SK-N-SH treated with all-trans-retinoic acid at 6 μM for 48 hours (cell line): ENCODE results near the gene TYK2.

Source experiments
- BACH2 ChIP-seq: fragments of 250-450 bp; sonication (Bioruptor Pico); IDR thresholded peaks from 2 replicates; pipeline ENCODE4 v1.9.0; 2021; ENCODE audit warnings: mild to moderate bottlenecking, borderline replicate concordance
- ESRRG ChIP-seq: fragments of 250-450 bp; sonication (Bioruptor Pico); IDR thresholded peaks from 2 replicates; pipeline ENCODE4 v1.6.1; 2021; ENCODE audit warnings: mild to moderate bottlenecking
- GLIS3 ChIP-seq: fragments of 250-450 bp; sonication (Bioruptor Pico); IDR thresholded peaks from 2 replicates; pipeline ENCODE4 v1.5.0; 2020; ENCODE audit warnings: mild to moderate bottlenecking, moderate library complexity
- ISL1 ChIP-seq: fragments of 250-450 bp; sonication (Bioruptor Pico); IDR thresholded peaks from 2 replicates; pipeline ENCODE4 v2.1.2; 2022; ENCODE audit warnings: mild to moderate bottlenecking, moderate library complexity
- OSR1 ChIP-seq: fragments of 250-450 bp; sonication (Bioruptor Pico); IDR thresholded peaks from 2 replicates; pipeline ENCODE4 v1.8.0; 2022; ENCODE audit warnings: moderate library complexity, mild to moderate bottlenecking, inconsistent platforms
- TOX ChIP-seq: fragments of 250-450 bp; sonication (Bioruptor Pico); IDR thresholded peaks from 2 replicates; pipeline ENCODE4 v1.8.0; 2021; ENCODE audit warnings: mild to moderate bottlenecking, moderate library complexity, borderline replicate concordance
- ZFP3 ChIP-seq: fragments of 250-450 bp; sonication (Bioruptor Pico); IDR thresholded peaks from 2 replicates; pipeline ENCODE4 v1.5.0; 2020; ENCODE audit warnings: mild to moderate bottlenecking, moderate library complexity
- ZNF8 ChIP-seq: fragments of 450-650 bp; formaldehyde crosslinking; IDR thresholded peaks from 2 replicates; pipeline ENCODE4 v1.5.0; 2020; ENCODE audit warnings: mild to moderate bottlenecking, moderate library complexity
- TF ChIP-seq, protein P1 (sequence below): fragments of 250-450 bp; sonication (Bioruptor Pico); IDR thresholded peaks from 2 replicates; pipeline ENCODE4 v1.5.0; 2020; ENCODE audit warnings: mild to moderate bottlenecking, moderate library complexity
- TF ChIP-seq, protein P2 (sequence below): fragments of 250-450 bp; sonication (Bioruptor Pico); IDR thresholded peaks from 2 replicates; pipeline ENCODE4 v1.5.1; 2020; ENCODE audit warnings: low read depth, mild to moderate bottlenecking, moderate library complexity

DNA sequence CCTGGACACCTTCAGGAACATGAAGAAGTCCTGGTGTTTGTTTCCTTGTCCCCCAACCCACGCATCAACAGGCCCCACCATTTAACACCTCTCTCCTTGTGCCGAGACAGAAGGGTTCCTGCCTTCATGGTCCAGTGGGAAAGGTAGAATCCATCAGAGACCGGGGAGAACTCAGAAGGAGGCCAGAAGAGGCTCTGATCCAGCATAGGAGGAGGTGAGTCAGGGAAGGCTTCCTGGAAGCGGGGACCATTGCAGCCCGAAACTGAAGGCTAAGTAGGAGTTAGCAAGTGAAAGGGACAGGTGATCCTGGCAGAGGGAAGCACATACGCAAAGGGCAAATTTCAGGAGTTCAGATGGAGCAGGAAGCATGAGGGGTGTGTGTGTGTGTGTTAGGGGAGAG, 41.4 kb downstream of the TYK2 start:
- no peak for TF ChIP-seq ZFP3 (CRISPR knock-in tag)
- TF ChIP-seq, protein P1, sequence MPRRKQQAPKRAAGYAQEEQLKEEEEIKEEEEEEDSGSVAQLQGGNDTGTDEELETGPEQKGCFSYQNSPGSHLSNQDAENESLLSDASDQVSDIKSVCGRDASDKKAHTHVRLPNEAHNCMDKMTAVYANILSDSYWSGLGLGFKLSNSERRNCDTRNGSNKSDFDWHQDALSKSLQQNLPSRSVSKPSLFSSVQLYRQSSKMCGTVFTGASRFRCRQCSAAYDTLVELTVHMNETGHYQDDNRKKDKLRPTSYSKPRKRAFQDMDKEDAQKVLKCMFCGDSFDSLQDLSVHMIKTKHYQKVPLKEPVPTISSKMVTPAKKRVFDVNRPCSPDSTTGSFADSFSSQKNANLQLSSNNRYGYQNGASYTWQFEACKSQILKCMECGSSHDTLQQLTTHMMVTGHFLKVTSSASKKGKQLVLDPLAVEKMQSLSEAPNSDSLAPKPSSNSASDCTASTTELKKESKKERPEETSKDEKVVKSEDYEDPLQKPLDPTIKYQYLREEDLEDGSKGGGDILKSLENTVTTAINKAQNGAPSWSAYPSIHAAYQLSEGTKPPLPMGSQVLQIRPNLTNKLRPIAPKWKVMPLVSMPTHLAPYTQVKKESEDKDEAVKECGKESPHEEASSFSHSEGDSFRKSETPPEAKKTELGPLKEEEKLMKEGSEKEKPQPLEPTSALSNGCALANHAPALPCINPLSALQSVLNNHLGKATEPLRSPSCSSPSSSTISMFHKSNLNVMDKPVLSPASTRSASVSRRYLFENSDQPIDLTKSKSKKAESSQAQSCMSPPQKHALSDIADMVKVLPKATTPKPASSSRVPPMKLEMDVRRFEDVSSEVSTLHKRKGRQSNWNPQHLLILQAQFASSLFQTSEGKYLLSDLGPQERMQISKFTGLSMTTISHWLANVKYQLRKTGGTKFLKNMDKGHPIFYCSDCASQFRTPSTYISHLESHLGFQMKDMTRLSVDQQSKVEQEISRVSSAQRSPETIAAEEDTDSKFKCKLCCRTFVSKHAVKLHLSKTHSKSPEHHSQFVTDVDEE: no peak
- no peak for TF ChIP-seq BACH2 (CRISPR knock-in tag)
- TF ChIP-seq TOX (CRISPR knock-in tag): no peak
- TF ChIP-seq ZNF8 (CRISPR knock-in tag): no peak
- TF ChIP-seq, protein P2, sequence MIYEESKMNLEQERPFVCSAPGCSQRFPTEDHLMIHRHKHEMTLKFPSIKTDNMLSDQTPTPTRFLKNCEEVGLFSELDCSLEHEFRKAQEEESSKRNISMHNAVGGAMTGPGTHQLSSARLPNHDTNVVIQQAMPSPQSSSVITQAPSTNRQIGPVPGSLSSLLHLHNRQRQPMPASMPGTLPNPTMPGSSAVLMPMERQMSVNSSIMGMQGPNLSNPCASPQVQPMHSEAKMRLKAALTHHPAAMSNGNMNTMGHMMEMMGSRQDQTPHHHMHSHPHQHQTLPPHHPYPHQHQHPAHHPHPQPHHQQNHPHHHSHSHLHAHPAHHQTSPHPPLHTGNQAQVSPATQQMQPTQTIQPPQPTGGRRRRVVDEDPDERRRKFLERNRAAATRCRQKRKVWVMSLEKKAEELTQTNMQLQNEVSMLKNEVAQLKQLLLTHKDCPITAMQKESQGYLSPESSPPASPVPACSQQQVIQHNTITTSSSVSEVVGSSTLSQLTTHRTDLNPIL (CRISPR knock-in tag): no peak
- TF ChIP-seq GLIS3 (CRISPR knock-in tag): no peak
- no peak for TF ChIP-seq ISL1 (CRISPR knock-in tag)
- TF ChIP-seq OSR1 (CRISPR knock-in tag): no peak
- TF ChIP-seq ESRRG (CRISPR knock-in tag): no peak
